Epithelial cell of proximal tubule (primary cell): ENCODE data around the gene PAFAH2. TPM values are rescaled to one million over a fixed set of nuclear protein-coding genes. Genes with fewer than 3 reads are reported as not detected.

Source experiments
- DNase-seq: peaks from one replicate; pipeline ENCODE4 v3.0.0-alpha.2; 2011; ENCODE audit warnings: low read depth
- H3K4me3 ChIP-seq: 2 replicates; pipeline ENCODE4 v1.5.1; 2011; ENCODE audit warnings: low read depth, mild to moderate bottlenecking, low read length
- total RNA-seq: library from RNA; depleted of rRNA; stranded (reverse); fragments of >200 nt; gene quantifications from 2 replicates; pipeline ENCODE4 v1.2.3, GENCODE V29; 2015
- TF ChIP-seq, protein P1 (sequence below): conservative IDR thresholded peaks from 2 replicates; pipeline ENCODE4 v1.5.1; 2012; ENCODE audit warnings: low read depth, mild to moderate bottlenecking, low read length

PAFAH2 gene
- total RNA-seq, 1 donor from 2014 or later = 12.0 TPM

DNA sequence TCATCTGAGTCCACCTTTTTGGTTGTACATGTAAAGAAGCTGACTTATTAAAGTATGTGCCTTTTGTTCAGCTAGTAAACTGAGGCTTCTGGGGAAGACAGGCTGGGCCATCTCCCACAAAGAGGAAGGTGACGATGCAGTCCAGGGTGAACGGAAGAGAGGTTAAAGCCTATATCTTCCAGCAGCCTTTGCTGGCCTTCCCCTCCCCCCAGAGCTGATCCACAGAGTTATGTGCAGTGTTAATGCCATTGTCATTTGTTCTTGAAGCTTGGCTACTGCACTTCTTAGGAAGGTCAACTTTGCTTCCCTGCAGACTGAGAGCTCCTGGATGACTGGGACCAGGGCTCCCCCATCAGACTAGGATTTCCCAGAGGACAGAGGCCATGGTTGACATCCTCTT lies 45.9 kb upstream of the PAFAH2 start:
- no peak overlapping the region for H3K4me3 ChIP-seq
- no peak for DNase-seq
- TF ChIP-seq, protein P1, sequence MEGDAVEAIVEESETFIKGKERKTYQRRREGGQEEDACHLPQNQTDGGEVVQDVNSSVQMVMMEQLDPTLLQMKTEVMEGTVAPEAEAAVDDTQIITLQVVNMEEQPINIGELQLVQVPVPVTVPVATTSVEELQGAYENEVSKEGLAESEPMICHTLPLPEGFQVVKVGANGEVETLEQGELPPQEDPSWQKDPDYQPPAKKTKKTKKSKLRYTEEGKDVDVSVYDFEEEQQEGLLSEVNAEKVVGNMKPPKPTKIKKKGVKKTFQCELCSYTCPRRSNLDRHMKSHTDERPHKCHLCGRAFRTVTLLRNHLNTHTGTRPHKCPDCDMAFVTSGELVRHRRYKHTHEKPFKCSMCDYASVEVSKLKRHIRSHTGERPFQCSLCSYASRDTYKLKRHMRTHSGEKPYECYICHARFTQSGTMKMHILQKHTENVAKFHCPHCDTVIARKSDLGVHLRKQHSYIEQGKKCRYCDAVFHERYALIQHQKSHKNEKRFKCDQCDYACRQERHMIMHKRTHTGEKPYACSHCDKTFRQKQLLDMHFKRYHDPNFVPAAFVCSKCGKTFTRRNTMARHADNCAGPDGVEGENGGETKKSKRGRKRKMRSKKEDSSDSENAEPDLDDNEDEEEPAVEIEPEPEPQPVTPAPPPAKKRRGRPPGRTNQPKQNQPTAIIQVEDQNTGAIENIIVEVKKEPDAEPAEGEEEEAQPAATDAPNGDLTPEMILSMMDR = no peak

DNA sequence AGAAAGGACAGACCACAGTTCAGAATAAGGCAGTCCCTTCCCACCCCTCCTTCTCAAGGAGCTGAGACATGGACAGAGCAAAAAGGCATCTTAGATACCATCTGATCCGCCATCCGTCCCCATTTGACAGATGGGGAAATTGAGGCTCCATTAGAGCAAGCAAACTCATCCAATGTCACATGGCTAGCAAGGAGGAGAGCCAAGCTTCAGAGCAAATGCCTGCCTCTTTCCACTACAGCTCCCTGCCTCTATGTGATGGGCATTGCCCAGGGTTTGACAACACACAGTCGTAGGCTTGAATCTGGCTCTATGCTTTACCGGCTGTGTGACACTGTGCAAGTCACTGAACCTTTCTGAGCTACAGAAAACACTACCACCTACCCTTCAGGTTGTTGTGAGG lies 44.1 kb upstream of the PAFAH2 start:
- H3K4me3 ChIP-seq = no peak overlapping the region
- TF ChIP-seq, protein P1 = no peak
- DNase-seq = no peak

DNA sequence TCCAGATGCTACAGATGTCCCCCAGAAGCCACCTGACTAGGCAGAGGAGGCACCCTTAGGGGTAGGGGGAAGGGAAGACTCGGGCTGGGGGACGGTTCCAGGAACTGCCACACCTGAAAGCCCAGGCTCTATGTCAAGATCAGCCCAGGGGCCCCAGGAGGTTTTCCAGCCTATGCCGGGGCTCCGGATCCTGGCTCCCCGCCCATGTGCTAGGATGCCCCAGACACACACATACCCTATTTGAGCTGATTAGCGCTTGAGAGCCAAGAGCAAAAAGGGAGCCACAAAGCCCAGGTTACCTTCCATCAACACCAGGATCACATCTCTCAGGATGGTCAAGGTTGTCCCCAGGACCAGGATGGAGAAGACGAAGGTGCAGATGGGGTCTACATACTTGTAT lies 43.5 kb upstream of the PAFAH2 start:
- TF ChIP-seq, protein P1 = no peak
- no peak for DNase-seq
- H3K4me3 ChIP-seq = no peak overlapping the region

DNA sequence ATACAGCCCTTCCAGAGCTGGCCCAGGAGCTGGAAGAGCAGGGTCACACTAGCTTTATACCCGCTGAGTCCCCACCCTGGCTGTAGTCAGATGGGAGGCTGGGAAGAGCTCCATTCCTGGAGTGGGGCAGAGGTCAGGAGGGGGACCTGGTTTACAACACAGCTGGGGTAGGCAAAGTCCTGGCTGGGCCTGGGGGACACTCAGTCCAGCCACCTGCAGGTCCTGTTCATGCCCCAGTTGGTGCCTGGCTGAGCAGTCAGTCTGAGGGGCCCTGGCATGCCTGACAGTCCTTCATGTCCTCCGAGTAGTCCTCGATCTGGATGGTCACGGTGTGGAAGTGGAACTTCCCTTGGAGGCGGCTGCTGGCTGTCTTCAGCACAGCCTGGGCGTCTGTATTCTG lies 41.0 kb upstream of the PAFAH2 start:
- DNase-seq = no peak
- H3K4me3 ChIP-seq = no peak overlapping the region
- TF ChIP-seq, protein P1 = no peak

DNA sequence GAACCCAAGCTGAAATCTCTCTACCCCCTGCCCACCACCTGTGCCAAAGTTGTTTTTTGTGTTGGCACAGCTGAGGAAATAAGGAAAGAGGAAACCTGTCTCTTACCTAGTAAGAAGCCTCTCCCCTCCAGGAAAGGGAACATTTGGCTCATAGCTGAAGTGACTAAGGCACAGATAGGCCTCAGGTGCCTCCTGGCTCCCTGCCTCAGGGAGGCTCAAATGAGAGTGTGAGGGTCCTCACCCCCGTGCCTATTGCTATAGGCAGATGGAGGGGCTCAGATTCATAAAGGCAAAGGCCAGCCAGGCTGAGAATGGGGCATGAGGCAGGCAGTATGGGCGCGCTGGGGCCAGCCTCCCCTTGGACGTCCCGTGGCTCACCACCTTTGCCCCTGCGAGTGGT lies 40.6 kb upstream of the PAFAH2 start:
- TF ChIP-seq, protein P1 = no peak
- no peak overlapping the region for H3K4me3 ChIP-seq
- DNase-seq = no peak

DNA sequence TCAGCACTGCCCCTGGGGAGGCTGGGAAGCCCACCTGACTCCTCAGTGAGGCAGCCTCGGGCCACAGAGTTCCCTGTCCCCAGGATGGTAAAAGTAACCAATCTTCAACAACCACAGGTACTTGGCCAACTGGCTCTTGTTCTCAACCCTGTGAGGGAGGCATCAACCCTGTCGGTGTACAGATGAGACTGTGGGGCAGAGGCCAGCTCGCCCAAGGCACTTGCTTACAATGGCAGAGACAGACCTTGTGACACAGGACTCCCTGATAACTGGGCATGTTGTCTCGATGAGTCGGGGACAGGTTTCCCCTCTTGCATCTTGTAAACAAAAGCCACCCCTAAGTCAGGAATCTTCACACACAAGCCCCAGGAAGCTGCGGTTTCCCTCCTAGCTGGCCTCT lies 40.0 kb upstream of the PAFAH2 start:
- H3K4me3 ChIP-seq = no peak overlapping the region
- TF ChIP-seq, protein P1 = no peak
- DNase-seq = no peak

DNA sequence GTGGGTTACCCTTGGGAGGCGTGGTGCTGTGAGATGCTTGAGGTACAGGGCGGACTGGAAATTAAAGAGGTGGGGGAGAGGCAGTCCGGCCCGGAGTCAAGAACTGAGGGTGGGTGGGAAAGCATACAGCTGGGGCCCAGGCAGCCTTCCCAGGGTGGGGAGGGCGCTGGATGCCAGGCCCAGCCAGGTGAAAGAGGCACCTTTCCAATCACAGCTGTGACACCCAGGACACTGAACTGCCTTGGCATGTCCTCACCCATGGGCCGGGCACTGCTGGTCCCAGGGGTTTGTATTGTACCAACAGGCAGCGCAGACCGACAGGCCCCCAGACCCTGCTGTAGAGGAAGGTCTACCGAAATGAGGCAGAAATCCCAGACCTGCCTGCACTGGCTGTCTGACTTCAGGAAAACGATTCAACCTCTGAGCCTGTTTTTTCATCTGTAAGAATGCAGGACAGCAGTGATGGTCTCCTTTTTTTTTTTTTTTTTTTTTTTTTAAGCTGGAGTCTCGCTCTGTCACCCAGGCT lies 39.0 kb upstream of the PAFAH2 start:
- no peak for DNase-seq
- TF ChIP-seq, protein P1 = no peak

More for the DNA sequence above, 39.0 kb upstream of the PAFAH2 start:
- peak overlapping the region; percentile 76 for H3K4me3 ChIP-seq
